Cardiac fibroblast (primary cell): ENCODE results near the gene EFR3B.

Experiments used
- DNase-seq, 2 donors: peaks; one replicate each; pipeline versions ENCODE4 v3.0.0 to v3.0.0-alpha.2; 2010; ENCODE audit warnings: low read depth in 2 of 2
- H3K4me3 ChIP-seq, 2 donors: replicated peaks in 1 of 2; 1 replicate in 1 of 2; 2 replicates in 1 of 2; pipeline ENCODE4 v1.5.1; 2011; ENCODE audit warnings: low read depth in 2 of 2, low read length in 2 of 2, mild to moderate bottlenecking in 2 of 2, moderate library complexity in 1 of 2
- TF ChIP-seq, protein P1 (sequence below): IDR thresholded peaks from one replicate; pipeline ENCODE4 v1.5.1; 2011; ENCODE audit warnings: low read depth, mild to moderate bottlenecking, low read length, inconsistent platforms

The EFR3B gene

DNA sequence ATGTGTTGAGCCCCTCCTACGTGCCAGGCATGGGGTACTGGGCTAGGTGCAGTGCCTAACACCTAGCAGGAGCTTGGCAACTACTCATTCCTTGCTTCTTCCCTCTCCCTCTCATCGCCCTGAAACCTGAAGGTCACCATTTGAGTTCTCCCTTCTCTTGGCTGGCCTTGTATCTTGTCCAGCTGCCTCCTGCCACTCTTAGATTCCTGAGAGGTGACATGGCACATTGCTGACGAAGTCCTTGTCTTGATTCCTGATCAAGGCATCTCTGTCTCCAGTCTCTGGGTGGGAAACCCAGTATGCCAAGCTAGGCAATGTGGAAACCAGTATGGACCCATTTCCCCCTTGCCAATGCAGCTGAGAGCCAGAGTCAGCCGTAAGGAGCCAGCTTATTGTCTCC is 9.0 kb upstream of the EFR3B start:
- DNase-seq = no peak
- TF ChIP-seq, protein P1, sequence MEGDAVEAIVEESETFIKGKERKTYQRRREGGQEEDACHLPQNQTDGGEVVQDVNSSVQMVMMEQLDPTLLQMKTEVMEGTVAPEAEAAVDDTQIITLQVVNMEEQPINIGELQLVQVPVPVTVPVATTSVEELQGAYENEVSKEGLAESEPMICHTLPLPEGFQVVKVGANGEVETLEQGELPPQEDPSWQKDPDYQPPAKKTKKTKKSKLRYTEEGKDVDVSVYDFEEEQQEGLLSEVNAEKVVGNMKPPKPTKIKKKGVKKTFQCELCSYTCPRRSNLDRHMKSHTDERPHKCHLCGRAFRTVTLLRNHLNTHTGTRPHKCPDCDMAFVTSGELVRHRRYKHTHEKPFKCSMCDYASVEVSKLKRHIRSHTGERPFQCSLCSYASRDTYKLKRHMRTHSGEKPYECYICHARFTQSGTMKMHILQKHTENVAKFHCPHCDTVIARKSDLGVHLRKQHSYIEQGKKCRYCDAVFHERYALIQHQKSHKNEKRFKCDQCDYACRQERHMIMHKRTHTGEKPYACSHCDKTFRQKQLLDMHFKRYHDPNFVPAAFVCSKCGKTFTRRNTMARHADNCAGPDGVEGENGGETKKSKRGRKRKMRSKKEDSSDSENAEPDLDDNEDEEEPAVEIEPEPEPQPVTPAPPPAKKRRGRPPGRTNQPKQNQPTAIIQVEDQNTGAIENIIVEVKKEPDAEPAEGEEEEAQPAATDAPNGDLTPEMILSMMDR = no peak
- no peak overlapping the region for H3K4me3 ChIP-seq

DNA sequence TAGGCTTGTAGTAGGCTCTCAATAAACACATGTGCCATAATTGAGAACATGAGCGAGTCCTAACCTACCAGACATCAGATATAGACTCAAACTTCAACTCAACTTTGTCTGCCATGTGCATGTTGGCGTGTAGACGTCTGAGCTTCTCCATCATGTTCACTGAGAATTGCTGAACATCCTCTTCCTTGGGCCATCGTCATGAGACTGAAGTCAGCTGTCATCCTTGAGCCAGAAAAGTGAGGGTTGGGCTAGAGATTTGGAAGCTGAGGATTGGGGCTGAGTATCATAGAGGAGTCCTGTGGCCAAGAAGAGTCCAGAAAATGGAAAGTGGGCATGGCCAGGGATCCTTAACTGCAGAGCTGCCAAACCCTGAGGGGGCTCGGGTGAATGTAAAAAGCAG is 7.8 kb upstream of the EFR3B start:
- H3K4me3 ChIP-seq = no peak overlapping the region
- TF ChIP-seq, protein P1 = no peak
- DNase-seq = no peak

DNA sequence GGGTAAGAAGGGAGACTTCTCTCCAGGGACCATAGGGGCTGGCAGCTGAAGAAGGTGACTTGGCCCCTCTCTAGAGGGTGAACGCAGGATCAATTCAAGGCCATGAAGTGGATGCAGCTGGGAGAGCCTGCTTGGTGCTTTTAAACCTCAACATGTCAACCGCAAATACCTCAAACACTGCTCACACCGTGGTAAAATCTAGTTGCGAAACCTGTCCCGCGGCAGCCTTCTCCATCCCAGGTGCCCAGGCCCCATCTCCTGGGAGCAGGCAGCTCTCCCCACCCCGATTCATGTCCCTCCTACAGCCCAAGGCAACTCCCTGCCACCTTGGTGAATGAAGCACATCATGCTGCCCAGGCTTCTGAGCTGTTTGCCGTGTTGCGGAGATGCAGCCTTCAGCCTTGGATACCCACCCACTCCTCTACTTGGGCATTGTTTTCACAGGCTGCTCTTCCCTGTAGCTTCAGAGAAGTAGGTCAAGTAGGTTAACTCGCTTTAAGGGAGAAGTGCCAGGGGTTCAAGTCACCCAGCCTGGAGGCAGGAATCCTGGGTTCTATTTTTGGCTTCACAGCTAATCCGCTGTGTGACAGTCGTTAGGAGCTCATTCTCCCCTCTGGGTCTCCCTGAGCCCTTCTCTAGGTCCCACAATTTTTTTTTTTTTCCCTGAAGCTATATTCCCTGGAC is 6.2 kb upstream of the EFR3B start:
- no peak for DNase-seq
- no peak overlapping the region for H3K4me3 ChIP-seq
- TF ChIP-seq, protein P1 = no peak

DNA sequence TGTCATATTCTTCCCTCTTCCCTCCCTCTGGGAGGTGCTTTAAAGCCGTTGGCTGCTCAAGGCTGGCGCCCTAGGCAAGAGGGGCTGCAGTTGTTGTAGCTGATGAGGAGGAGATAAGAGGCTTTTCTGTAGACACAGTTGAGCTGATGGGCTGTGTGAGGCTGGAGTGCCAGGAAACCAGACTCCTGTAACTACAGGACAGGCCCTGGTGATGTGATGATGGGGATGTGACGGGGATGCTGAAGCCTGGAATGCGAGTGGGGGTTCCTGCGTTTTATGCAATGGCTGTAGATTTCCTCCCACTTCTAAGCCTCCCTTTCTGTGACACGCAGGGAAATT is 5.7 kb upstream of the EFR3B start:
- TF ChIP-seq, protein P1 = no peak
- DNase-seq = no peak
- no peak overlapping the region for H3K4me3 ChIP-seq

DNA sequence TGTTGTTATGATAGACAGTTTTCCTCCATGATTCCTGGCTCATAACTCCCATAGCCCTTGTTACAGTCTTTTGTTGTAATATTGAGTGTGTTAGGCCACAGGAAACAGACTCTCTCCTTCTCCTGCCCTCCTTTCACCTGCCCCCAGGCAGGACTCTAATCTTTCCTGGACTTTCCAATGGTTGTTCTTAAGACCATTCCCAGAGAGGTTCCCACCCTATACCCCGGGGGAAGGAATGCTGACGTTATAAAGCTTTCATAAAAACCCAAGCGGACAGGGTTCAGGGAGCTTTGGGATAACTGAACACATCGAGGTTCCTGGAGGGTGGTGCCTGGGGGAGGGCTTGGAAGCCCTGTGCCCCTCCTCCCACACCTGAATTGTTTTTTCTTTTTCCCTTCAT is 2.8 kb upstream of the EFR3B start:
- H3K4me3 ChIP-seq = no peak overlapping the region
- TF ChIP-seq, protein P1 = no peak
- no peak for DNase-seq

DNA sequence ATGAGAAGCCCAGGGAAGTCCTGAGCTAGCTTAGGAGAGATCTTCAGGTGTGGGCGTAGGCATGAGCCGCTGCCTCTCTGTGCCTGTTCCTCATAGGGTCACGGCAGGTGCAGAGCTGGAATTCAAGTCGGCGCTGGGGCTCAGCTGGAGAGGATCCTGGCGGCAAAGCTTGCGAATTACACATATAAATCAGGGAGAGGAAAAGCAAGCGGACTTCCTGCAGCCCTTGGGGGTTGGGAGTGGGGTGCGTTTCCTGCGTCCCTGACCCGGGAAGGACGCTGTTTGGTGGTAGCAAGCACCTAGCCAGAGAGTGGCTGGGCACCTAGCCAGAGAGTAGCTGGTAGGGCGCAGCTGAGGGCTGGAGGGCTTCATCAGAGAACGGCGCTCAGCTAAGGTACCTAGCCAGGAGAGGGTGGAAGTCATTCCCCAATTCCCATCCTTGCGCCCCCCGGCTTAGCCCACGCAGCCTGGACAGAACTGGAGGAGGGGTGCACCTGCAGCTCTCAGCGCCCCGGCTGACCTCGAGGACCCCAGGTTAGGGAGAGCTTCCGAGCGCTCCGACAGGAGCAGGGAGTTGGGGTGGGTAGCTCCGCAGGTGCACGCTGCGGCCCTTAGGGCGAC is 459 bp upstream of the EFR3B start:
- peak; percentile 39 to 41 for DNase-seq
- peak overlapping the region; percentile 22 to 26 for H3K4me3 ChIP-seq
- TF ChIP-seq, protein P1 = peak; percentile 40
